Activated gamma-delta T cell treated with anti-CD3 and anti-CD28 coated beads, Interleukin-2, amount 50 U/mL, for 16 hours (primary cell): ENCODE results near the gene PLBD1.

Experiments
- DNase-seq: peaks from one replicate; pipeline ENCODE4 v3.0.0-alpha.2; 2020; ENCODE audit warnings: low read depth

Gene PLBD1

GRCh38 chr12:14505626-14506596 is 61.8 kb downstream of the PLBD1 start:
- DNase-seq: no peak

GRCh38 chr12:14495326-14495725 is 72.4 kb downstream of the PLBD1 start:
- no peak for DNase-seq

GRCh38 chr12:14482886-14483285 is 84.8 kb downstream of the PLBD1 start:
- DNase-seq: no peak

GRCh38 chr12:14482361-14482760 is 85.3 kb downstream of the PLBD1 start:
- no peak for DNase-seq

- DNase-seq: no peak
Measured at GRCh38 chr12:14481201-14481600, 86.5 kb downstream of the PLBD1 start.

GRCh38 chr12:14479004-14479403 is 88.7 kb downstream of the PLBD1 start:
- no peak for DNase-seq

- DNase-seq: no peak
Measured at GRCh38 chr12:14473707-14474287, 93.9 kb downstream of the PLBD1 start.

- no peak for DNase-seq
Measured at GRCh38 chr12:14471497-14471896, 96.2 kb downstream of the PLBD1 start.

GRCh38 chr12:14460212-14460841 is 107.4 kb downstream of the PLBD1 start:
- no peak for DNase-seq

GRCh38 chr12:14454098-14454907 is 113.4 kb downstream of the PLBD1 start:
- no peak for DNase-seq
